Karpas-422 (cell line): ENCODE data around the gene IPO11. TPM values are rescaled to one million over a fixed set of nuclear protein-coding genes. Genes with fewer than 3 reads are reported as not detected.
A peak's percentile ranks its signal among the peaks of the same experiment; 100 is the strongest.
"Not testable (repeated sequence)": the region's sequence is repeated elsewhere in the genome, so short reads cannot be mapped to it uniquely, and the experiment has no call there.

ENCODE experiments used
- DNase-seq: peaks from one replicate; pipeline ENCODE4 v3.0.0-alpha.2; 2015
- H2AFZ ChIP-seq: fragments of 200-600 bp; sonication (generic); 2 replicates; pipeline ENCODE4 v1.6.1; 2014; ENCODE audit warnings: antibody characterized with exemption, low read length, mixed read lengths
- H3K27ac ChIP-seq: fragments of 200-600 bp; sonication (generic); 2 replicates; pipeline ENCODE4 v1.5.1; 2014; ENCODE audit warnings: mild to moderate bottlenecking, low read length, moderate library complexity
- H3K27me3 ChIP-seq: fragments of 200-600 bp; sonication (generic); 2 replicates; pipeline ENCODE4 v1.6.1; 2014; ENCODE audit warnings: low read length, mixed read lengths
- H3K36me3 ChIP-seq: fragments of 200-600 bp; sonication (generic); 2 replicates; pipeline ENCODE4 v1.6.1; 2014; ENCODE audit warnings: low read length, mixed read lengths; ENCODE audit not compliant: insufficient read depth
- H3K4me1 ChIP-seq: fragments of 200-600 bp; sonication (generic); 2 replicates; pipeline ENCODE4 v1.6.1; 2014; ENCODE audit warnings: mild to moderate bottlenecking, low read length, mixed read lengths
- H3K4me2 ChIP-seq: fragments of 200-600 bp; sonication (generic); 2 replicates; pipeline ENCODE4 v1.6.1; 2014; ENCODE audit warnings: low read length, low read depth, mild to moderate bottlenecking; ENCODE audit not compliant: poor library complexity, severe bottlenecking
- H3K4me3 ChIP-seq: fragments of 200-600 bp; sonication (generic); 2 replicates; pipeline ENCODE4 v1.5.1; 2014; ENCODE audit warnings: mild to moderate bottlenecking, antibody characterized with exemption, low read length, mixed read lengths
- H3K79me2 ChIP-seq: fragments of 200-600 bp; sonication (generic); 2 replicates; pipeline ENCODE4 v1.6.1; 2014; ENCODE audit warnings: mild to moderate bottlenecking, low read length, mixed read lengths
- H3K9ac ChIP-seq: fragments of 200-600 bp; sonication (generic); 2 replicates; pipeline ENCODE4 v1.6.0; 2014; ENCODE audit warnings: low read length
- H3K9me2 ChIP-seq: fragments of 200-600 bp; sonication (generic), shearing (Covaris generic); replicated peaks from 2 replicates; pipeline ENCODE4 v1.6.0; 2014; ENCODE audit warnings: mild to moderate bottlenecking, low read length, moderate library complexity; ENCODE audit not compliant: insufficient read depth
- H3K9me3 ChIP-seq: fragments of 300-700, 200-600 bp; sonication (generic); 2 replicates; pipeline ENCODE4 v1.6.1; 2014; ENCODE audit warnings: low read length, mixed read lengths
- H4K20me1 ChIP-seq: fragments of 200-600 bp; sonication (generic); 2 replicates; pipeline ENCODE4 v1.6.1; 2014; ENCODE audit warnings: mild to moderate bottlenecking, antibody characterized with exemption, low read length, low read depth; ENCODE audit not compliant: insufficient read depth
- total RNA-seq: library from RNA; depleted of rRNA; stranded (reverse); fragments of >200 nt; shearing (Covaris generic); gene quantifications from 2 replicates; pipeline ENCODE4 v1.2.3, GENCODE V29; 2014; ENCODE audit warnings: low replicate concordance

Gene IPO11
- total RNA-seq, 1 experiment from 2014 or later: 31.5 TPM

DNA sequence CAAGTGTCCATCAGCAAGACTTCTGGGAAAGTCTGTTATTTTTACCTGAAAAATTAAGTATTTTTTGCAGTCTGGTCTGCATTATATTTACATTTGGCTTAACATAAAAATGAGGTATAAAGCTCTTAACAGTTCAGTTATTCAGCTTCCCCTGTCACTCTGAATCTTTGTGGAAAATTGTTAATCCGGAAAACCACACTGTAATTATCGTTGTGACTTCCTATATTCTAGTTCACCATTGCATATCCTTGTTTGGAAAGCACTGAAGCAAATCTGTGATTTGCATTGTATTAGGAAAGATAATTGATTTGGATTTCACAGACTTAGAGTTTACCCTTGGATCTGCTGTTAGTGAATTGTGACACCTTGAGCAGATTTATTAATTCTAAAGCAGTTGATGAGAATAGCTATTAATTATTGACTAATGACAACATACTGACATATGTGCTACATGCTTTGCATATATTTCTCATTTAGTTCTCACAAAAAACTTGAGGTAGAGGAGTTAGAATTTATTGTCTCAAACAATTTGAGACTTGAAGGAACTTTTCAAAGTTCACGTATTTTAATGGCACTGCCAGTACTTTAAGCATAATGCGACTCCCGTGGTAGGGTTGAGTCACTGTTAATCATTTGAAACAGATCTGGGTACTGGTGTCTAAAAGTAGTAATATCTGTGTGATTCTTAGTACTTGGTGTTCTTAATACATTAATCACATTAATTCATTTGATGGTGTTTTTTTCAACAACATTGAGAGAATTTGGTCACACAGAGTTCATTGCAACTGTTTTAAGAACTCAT is 94.3 kb downstream of the IPO11 start:
- Histone ChIP-seq H3K4me2 (no peak overlapping the region), H3K79me2 (peaks cover 18% of the 10 kb centered on the region)

DNA sequence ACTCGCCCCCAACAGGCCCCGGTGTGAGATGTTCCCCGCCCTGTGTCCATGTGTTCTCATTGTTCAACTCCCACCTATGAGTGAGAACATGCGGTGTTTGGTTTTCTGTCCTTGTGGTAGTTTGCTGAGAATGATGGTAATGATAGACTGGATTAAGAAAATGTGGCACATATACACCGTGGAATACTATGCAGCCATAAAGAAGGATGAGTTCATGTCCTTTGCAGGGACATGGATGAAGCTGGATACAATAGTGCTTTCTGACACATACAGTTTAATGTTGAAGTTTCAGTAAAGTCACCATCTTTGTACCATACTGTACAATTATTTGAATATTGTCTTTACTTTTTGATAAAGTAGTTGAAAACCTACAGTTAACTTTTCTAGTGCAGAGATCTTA is 96.2 kb downstream of the IPO11 start:
- H3K79me2 ChIP-seq, H3K4me3 ChIP-seq, H3K4me1 ChIP-seq, H4K20me1 ChIP-seq, H3K9me2 ChIP-seq, H3K27ac ChIP-seq, H3K9ac ChIP-seq, DNase-seq, H2AFZ ChIP-seq, H3K27me3 ChIP-seq, H3K4me2 ChIP-seq, H3K9me3 ChIP-seq: not testable (repeated sequence)
- H3K36me3 ChIP-seq: peaks cover 28% of the 10 kb centered on the region; the same call in 1 of the 2 replicates

More for the DNA sequence above, 94.3 kb downstream of the IPO11 start:
- H3K27me3 ChIP-seq: no peaks in the 10 kb centered on the region
- H3K9ac ChIP-seq: no peak overlapping the region
- peaks cover 11% of the 10 kb centered on the region for H3K4me1 ChIP-seq
- H3K36me3 ChIP-seq: peaks cover 28% of the 10 kb centered on the region; the same call in 1 of the 2 replicates
- H3K27ac ChIP-seq: no peak overlapping the region
- no peaks in the 10 kb centered on the region for H3K9me3 ChIP-seq
- no peak for DNase-seq
- H3K9me2 ChIP-seq: no peaks in the 10 kb centered on the region
- no peak overlapping the region for H2AFZ ChIP-seq
- H4K20me1 ChIP-seq: no peaks in the 10 kb centered on the region
- H3K4me3 ChIP-seq: no peak overlapping the region

DNA sequence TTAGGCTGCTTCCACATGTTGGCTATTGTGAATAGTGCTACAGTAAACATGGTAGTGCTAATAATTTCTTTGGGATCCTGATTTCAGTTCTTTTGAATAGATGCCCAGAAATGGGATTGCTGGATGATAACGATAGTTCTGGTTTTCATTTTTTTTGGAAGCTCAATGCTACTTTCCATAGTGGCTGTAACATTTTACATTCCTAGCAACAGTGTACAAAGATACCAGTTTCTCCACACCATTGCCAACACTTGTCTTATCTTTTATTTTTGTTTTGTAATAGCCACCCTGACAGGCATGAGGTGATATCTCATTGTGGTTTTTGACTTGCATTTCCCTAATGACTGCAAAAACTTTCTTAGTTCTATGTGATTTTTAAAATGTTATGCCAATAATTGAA is 97.2 kb downstream of the IPO11 start:
- Histone ChIP-seq H3K79me2 (0 out of 2 replicates have a peak, but pooled peaks cover 4% of the 10 kb centered on the region), H3K4me2 (no peak overlapping the region), H3K4me3 (no peak overlapping the region), H3K27ac (no peak overlapping the region), H3K9ac (no peak overlapping the region), H3K9me2 (no peaks in the 10 kb centered on the region), H3K36me3 (peaks cover 28% of the 10 kb centered on the region; the same call in 1 of the 2 replicates), H3K27me3 (no peaks in the 10 kb centered on the region), H4K20me1 (no peaks in the 10 kb centered on the region), H3K9me3 (no peaks in the 10 kb centered on the region), H2AFZ (no peak overlapping the region), H3K4me1 (peaks cover 4% of the 10 kb centered on the region)
- DNase-seq: no peak

DNA sequence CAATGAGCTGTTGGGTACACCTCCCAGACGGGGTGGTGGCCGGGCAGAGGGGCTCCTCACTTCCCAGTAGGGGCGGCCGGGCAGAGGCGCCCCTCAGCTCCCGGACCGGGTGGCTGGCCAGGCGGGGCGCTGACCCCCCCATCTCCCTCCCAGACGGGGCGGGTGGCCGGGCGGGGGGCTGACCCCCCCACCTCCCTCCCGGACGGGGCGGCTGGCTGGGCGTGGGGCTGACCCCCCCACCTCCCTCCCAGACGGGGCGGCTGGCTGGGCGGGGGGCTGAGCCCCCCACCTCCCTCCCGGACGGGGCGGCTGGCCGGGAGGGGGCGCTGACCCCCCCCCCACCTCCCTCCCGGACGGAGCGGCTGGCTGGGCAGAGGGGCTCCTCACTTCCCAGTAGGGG is 100.5 kb downstream of the IPO11 start:
- not testable (repeated sequence) for H3K4me3 ChIP-seq, H3K9me2 ChIP-seq

DNA sequence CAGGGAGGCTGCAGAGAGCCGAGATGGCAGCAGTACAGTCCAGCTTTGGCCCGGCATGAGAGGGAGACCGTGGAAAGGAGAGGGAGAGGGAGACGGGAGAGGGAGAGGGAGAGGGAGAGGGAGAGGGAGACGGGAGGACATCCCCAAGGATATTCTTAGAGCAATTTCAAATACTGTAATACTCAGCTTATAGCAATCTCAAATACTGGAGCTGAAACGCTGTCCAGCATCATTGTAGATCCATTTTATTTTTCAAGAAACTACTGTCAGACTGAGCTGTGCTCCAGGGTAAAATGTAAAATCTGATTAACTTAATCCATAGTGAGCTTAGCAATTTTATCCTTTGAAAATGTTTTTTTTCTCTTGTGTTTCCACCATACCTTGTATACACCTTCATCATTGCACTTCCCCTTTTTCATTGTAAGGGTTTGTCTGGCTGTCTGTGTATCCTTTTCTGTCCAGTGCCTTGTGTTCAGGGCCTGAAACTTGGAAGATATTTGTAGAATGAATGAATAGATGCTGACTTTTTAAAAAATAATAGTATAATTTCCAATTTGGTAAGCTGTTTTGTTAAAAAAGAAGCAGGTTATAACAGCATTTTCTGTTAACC is 102.1 kb downstream of the IPO11 start:
- DNase-seq: no peak
- Histone ChIP-seq H3K4me2 (no peak overlapping the region), H3K27ac (no peak overlapping the region), H4K20me1 (no peaks in the 10 kb centered on the region), H3K27me3 (no peaks in the 10 kb centered on the region), H3K36me3 (peaks cover 5% of the 10 kb centered on the region; the same call in 1 of the 2 replicates), H3K9me2 (no peaks in the 10 kb centered on the region), H2AFZ (no peak overlapping the region), H3K9ac (no peak overlapping the region), H3K9me3 (no peaks in the 10 kb centered on the region), H3K79me2 (0 out of 2 replicates have a peak, but pooled peaks cover 3% of the 10 kb centered on the region), H3K4me1 (no peaks in the 10 kb centered on the region), H3K4me3 (no peak overlapping the region)

More for the DNA sequence above, 100.5 kb downstream of the IPO11 start:
- not testable (repeated sequence) for H3K4me1 ChIP-seq, H3K79me2 ChIP-seq, DNase-seq, H2AFZ ChIP-seq, H3K4me2 ChIP-seq, H3K9me3 ChIP-seq, H3K9ac ChIP-seq, H4K20me1 ChIP-seq, H3K27me3 ChIP-seq, H3K27ac ChIP-seq
- peaks cover 14% of the 10 kb centered on the region; the same call in 1 of the 2 replicates for H3K36me3 ChIP-seq

DNA sequence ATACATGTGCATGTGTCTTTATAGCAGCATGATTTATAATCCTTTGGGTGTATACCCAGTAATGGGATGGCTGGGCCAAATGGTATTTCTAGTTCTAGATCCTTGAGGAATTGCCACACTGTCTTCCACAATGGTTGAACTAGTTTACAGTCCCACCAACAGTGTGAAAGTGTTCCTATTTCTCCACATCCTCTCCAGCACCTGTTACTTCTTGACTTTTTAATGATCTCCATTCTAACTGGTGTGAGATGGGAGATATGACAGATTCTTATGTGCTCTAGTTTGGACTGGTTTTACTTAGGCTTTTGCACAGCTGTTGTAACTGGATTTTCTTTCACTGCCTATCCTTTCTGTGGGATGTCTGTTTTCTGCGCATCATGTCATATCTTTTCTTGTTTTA is 108.2 kb downstream of the IPO11 start:
- peaks cover 42% of the 10 kb centered on the region for H3K79me2 ChIP-seq
- H3K9me2 ChIP-seq, H3K36me3 ChIP-seq, H3K27ac ChIP-seq, H3K27me3 ChIP-seq, H3K9ac ChIP-seq, DNase-seq, H4K20me1 ChIP-seq, H3K4me3 ChIP-seq, H2AFZ ChIP-seq, H3K9me3 ChIP-seq: not testable (repeated sequence)
- peaks cover 12% of the 10 kb centered on the region for H3K4me1 ChIP-seq
- peak overlapping the region; percentile 6 for H3K4me2 ChIP-seq

DNA sequence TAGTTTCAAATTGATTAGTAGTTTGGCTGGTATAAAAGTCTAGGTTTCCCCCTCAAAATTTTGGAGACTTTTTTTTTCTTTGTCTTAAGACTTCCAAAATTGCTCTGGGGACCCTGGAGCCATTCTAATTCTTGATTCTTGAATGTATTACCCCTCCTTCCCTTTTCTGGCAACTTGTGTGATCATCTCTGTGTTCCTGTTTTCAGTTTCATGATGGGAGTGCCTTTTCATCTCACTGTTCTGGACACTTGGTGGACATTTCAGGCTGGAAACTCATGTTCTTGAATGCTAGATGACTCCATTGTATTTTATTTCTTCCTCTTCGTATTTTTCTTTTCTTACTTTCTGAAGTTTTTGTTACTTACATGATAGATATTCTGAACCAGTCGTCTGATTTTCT is 108.8 kb downstream of the IPO11 start:
- H3K9ac ChIP-seq: no peak overlapping the region
- peak overlapping the region; percentile 6 for H3K4me2 ChIP-seq
- peaks cover 45% of the 10 kb centered on the region for H3K79me2 ChIP-seq
- H3K36me3 ChIP-seq: peaks cover 5% of the 10 kb centered on the region; the same call in 1 of the 2 replicates
- peak overlapping the region; percentile 29; the same call in 1 of the 2 replicates for H3K27ac ChIP-seq
- no peak overlapping the region for H2AFZ ChIP-seq
- no peak overlapping the region; the same call in 1 of the 2 replicates for H3K4me3 ChIP-seq
- H4K20me1 ChIP-seq: no peaks in the 10 kb centered on the region
- peak; percentile 57 for DNase-seq
- H3K27me3 ChIP-seq: no peaks in the 10 kb centered on the region
- peaks cover 12% of the 10 kb centered on the region for H3K4me1 ChIP-seq
- H3K9me3 ChIP-seq: no peaks in the 10 kb centered on the region
- H3K9me2 ChIP-seq: no peaks in the 10 kb centered on the region

DNA sequence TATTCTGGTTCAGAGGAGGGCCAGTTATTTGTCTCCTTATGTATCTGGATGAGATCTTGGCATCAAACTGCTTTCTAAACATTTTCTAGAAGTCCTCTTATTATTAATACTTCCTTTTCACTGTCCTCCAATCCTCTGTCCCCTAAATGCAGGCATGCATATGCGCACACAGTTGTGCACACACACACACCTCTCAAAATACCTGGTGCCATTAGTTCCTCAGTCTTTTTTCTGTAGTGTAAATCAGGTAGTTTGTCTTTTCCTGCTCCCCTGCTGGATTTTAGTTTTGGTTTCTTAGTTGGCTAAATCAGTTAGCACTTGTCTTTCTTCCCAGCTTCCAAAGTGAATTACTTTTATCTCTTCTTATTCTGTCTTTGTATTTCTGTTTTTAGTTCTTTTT is 110.2 kb downstream of the IPO11 start:
- no peak overlapping the region; the same call in 1 of the 2 replicates for H3K27ac ChIP-seq
- H3K9me3 ChIP-seq: no peaks in the 10 kb centered on the region
- H2AFZ ChIP-seq: no peak overlapping the region
- no peak for DNase-seq
- H3K36me3 ChIP-seq: peaks cover 5% of the 10 kb centered on the region; the same call in 1 of the 2 replicates
- no peak overlapping the region for H3K4me2 ChIP-seq
- H3K9me2 ChIP-seq: no peaks in the 10 kb centered on the region
- peaks cover 46% of the 10 kb centered on the region for H3K79me2 ChIP-seq
- no peaks in the 10 kb centered on the region for H4K20me1 ChIP-seq
- H3K4me1 ChIP-seq: peaks cover 12% of the 10 kb centered on the region
- no peak overlapping the region for H3K9ac ChIP-seq
- H3K27me3 ChIP-seq: no peaks in the 10 kb centered on the region
- no peak overlapping the region for H3K4me3 ChIP-seq
